ENCODE data around the gene PPP2R5C.

The PPP2R5C gene

DNA sequence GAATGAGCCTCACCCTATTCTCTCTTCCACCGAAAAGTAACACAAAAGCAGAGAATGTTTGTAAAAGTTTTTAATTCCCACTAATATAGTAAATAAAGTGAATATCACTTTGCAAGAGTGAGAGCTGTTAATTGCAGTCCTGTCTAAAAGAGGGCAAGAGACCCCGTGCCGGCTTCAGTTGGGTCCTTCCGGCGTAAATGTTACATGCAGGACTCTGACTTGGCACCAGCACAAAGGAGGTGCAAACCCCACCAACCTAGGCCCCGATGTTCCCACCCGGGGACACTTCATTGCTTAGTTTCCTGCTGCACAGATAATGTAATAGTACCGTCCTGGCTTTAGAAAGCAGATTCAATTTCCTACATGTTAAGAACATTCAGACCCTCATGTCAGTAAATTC, 136.9 kb downstream of the PPP2R5C start:
- TF ChIP-seq CTCF (IDR thresholded peaks at IDR 0.05; ENCODE audit: low read depth, low read length, poor library complexity, severe bottlenecking) (no peak), EZH2phosphoT487 (IDR thresholded peaks at IDR 0.05; ENCODE audit: borderline replicate concordance, low read length) (no peak)
- H4K20me1 ChIP-seq (ENCODE audit: control insufficient read depth, insufficient read depth, low read depth, low read length), result no peaks in the 10 kb centered on the region
- H3K9me3 ChIP-seq (ENCODE audit: control insufficient read depth, insufficient read depth, low read length), result no peaks in the 10 kb centered on the region
- H3F3A ChIP-seq (ENCODE audit: control insufficient read depth, insufficient read depth), result peaks cover 6% of the 10 kb centered on the region
- H3K4me2 ChIP-seq (ENCODE audit: low read length), result no peak overlapping the region
- no peaks in the 10 kb centered on the region for H3K9me2 ChIP-seq (replicated peaks; ENCODE audit: control insufficient read depth, low read length)
- H3K4me1 ChIP-seq (ENCODE audit: control insufficient read depth, low read length), result no peaks in the 10 kb centered on the region
- H3K27me3 ChIP-seq (ENCODE audit: control insufficient read depth, low read length), result no peaks in the 10 kb centered on the region
- H3K27ac ChIP-seq (ENCODE audit: low read depth, low read length), result no peak overlapping the region
- H3K4me3 ChIP-seq (ENCODE audit: low read length), result no peak overlapping the region
- peaks cover 93% of the 10 kb centered on the region for H3K36me3 ChIP-seq (ENCODE audit: control insufficient read depth, low read length)
- no peaks in the 10 kb centered on the region for H3K79me2 ChIP-seq (ENCODE audit: control insufficient read depth, low read length)

DNA sequence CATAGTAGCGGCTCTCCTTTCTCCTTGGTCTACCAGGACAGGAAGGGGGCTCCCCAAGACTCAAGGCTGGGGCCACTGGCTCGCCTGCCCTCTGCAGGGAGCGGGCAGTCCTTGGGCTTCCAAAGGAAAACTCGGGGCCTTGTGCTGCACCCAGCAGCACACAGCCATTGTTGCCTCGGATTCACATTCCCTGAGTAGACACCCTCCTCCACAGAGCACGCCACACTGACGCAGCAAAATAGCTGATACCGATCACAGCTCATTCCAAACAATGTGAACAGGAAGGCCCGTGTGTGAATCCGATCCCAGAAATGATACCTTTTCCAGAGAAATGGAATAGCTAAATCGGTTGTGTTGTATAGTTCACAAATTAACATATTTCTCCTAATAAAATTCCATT, 137.8 kb downstream of the PPP2R5C start:
- Histone ChIP-seq H3K9me3 (ENCODE audit: control insufficient read depth, insufficient read depth, low read length) (no peaks in the 10 kb centered on the region), H4K20me1 (ENCODE audit: control insufficient read depth, insufficient read depth, low read depth, low read length) (no peaks in the 10 kb centered on the region), H3K27me3 (ENCODE audit: control insufficient read depth, low read length) (no peaks in the 10 kb centered on the region), H3F3A (ENCODE audit: control insufficient read depth, insufficient read depth) (peaks cover 1% of the 10 kb centered on the region), H3K4me2 (ENCODE audit: low read length) (no peak overlapping the region), H3K4me1 (ENCODE audit: control insufficient read depth, low read length) (no peaks in the 10 kb centered on the region), H3K4me3 (ENCODE audit: low read length) (no peak overlapping the region), H3K9me2 (replicated peaks; ENCODE audit: control insufficient read depth, low read length) (no peaks in the 10 kb centered on the region), H3K79me2 (ENCODE audit: control insufficient read depth, low read length) (no peaks in the 10 kb centered on the region), H3K36me3 (ENCODE audit: control insufficient read depth, low read length) (peaks cover 94% of the 10 kb centered on the region), H3K27ac (ENCODE audit: low read depth, low read length) (no peak overlapping the region)
- TF ChIP-seq CTCF (IDR thresholded peaks at IDR 0.05; ENCODE audit: low read depth, low read length, poor library complexity, severe bottlenecking), result no peak
- TF ChIP-seq EZH2phosphoT487 (IDR thresholded peaks at IDR 0.05; ENCODE audit: borderline replicate concordance, low read length), result no peak

DNA sequence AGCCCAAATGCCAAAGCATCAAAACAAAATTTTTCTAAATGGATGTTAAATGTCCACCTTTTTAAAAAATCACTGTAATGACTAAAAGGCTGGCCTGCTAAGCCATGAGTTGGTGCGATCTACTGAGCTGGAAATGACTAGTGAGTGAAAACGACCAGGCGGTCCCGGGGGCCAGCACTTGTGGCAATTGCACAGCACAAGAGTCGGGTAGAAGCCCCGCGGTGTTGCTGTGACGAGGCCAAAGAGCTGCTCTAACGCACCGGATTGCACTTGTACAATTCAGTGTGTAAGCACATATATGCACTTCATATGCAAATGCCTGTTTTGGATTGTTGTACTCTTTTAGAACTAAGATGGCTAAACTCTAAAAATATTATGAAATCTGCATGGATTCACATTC, 138.7 kb downstream of the PPP2R5C start:
- H3K9me2 ChIP-seq (replicated peaks; ENCODE audit: control insufficient read depth, low read length), result no peaks in the 10 kb centered on the region
- H3K9me3 ChIP-seq (ENCODE audit: control insufficient read depth, insufficient read depth, low read length), result no peaks in the 10 kb centered on the region
- H3K4me3 ChIP-seq (ENCODE audit: low read length), result no peak overlapping the region
- no peaks in the 10 kb centered on the region for H3K79me2 ChIP-seq (ENCODE audit: control insufficient read depth, low read length)
- no peak for TF ChIP-seq CTCF (IDR thresholded peaks at IDR 0.05; ENCODE audit: low read depth, low read length, poor library complexity, severe bottlenecking)
- no peak for TF ChIP-seq EZH2phosphoT487 (IDR thresholded peaks at IDR 0.05; ENCODE audit: borderline replicate concordance, low read length)
- no peak overlapping the region for H3K27ac ChIP-seq (ENCODE audit: low read depth, low read length)
- H3K4me2 ChIP-seq (ENCODE audit: low read length), result no peak overlapping the region
- H3F3A ChIP-seq (ENCODE audit: control insufficient read depth, insufficient read depth), result no peaks in the 10 kb centered on the region; the same call in 1 of the 2 replicates
- no peaks in the 10 kb centered on the region for H4K20me1 ChIP-seq (ENCODE audit: control insufficient read depth, insufficient read depth, low read depth, low read length)
- no peaks in the 10 kb centered on the region for H3K4me1 ChIP-seq (ENCODE audit: control insufficient read depth, low read length)
- H3K27me3 ChIP-seq (ENCODE audit: control insufficient read depth, low read length), result no peaks in the 10 kb centered on the region
- peaks cover 92% of the 10 kb centered on the region for H3K36me3 ChIP-seq (ENCODE audit: control insufficient read depth, low read length)

Measured in DOHH2 (cell line).